Brain microvascular endothelial cell (primary cell): ENCODE results near the gene COL27A1.
"Not testable (repeated sequence)": the region's sequence is repeated elsewhere in the genome, so short reads cannot be mapped to it uniquely, and the experiment has no call there.

Experiments used
- DNase-seq: peaks from one replicate; pipeline ENCODE4 v3.0.0-alpha.2; 2020
- H3K27ac ChIP-seq: fragments of 250-450 bp; sonication (Bioruptor Pico); 2 replicates; pipeline ENCODE4 v1.5.1; 2020; ENCODE audit warnings: mild to moderate bottlenecking, moderate library complexity
- H3K27me3 ChIP-seq: fragments of 250-450 bp; sonication (Bioruptor Pico); replicated peaks from 2 replicates; pipeline ENCODE4 v1.5.1; 2020; ENCODE audit warnings: mild to moderate bottlenecking
- H3K36me3 ChIP-seq: fragments of 250-450 bp; sonication (Bioruptor Pico); replicated peaks from 2 replicates; pipeline ENCODE4 v1.5.1; 2020; ENCODE audit warnings: mild to moderate bottlenecking
- H3K4me3 ChIP-seq: 2 replicates; pipeline ENCODE4 v1.5.1; 2011; ENCODE audit warnings: low read depth, mild to moderate bottlenecking, control low read depth, low read length, moderate library complexity
- CTCF ChIP-seq: IDR thresholded peaks from 2 replicates; pipeline ENCODE4 v1.5.1; 2011; ENCODE audit warnings: low read depth, mild to moderate bottlenecking, moderate library complexity, low read length, control low read depth, inconsistent platforms; ENCODE audit errors: missing control alignments
- in situ Hi-C: cut with HindIII; loops from 2 replicates; pipeline ENCODE4 v1.10.0; 2017; ENCODE audit warnings: low sequenced_read_pairs, low pct_ligation_motif_present

The COL27A1 gene

GRCh38 chr9:114186605-114187289, 31.4 kb downstream of the COL27A1 start:
- in situ Hi-C loops = no loop called here
- H3K27ac ChIP-seq = no peak overlapping the region

GRCh38 chr9:114187827-114188226, 32.5 kb downstream of the COL27A1 start:
- Histone ChIP-seq H3K36me3 (no peaks in the 10 kb centered on the region), H3K27me3 (no peaks in the 10 kb centered on the region), H3K4me3 (no peak overlapping the region), H3K27ac (no peak overlapping the region)
- in situ Hi-C loops = no loop called here
- TF ChIP-seq CTCF = no peak
- DNase-seq = no peak

More at GRCh38 chr9:114186605-114187289, 31.4 kb downstream of the COL27A1 start:
- Histone ChIP-seq H3K4me3 (no peak overlapping the region), H3K36me3 (no peaks in the 10 kb centered on the region), H3K27me3 (no peaks in the 10 kb centered on the region)
- no peak for DNase-seq
- no peak for TF ChIP-seq CTCF

GRCh38 chr9:114189823-114190562, 34.7 kb downstream of the COL27A1 start:
- no peak overlapping the region for H3K27ac ChIP-seq
- in situ Hi-C loops = no loop called here
- H3K36me3 ChIP-seq = no peaks in the 10 kb centered on the region
- no peak for DNase-seq
- no peaks in the 10 kb centered on the region for H3K27me3 ChIP-seq
- no peak for TF ChIP-seq CTCF
- H3K4me3 ChIP-seq = no peak overlapping the region

- no peaks in the 10 kb centered on the region for H3K36me3 ChIP-seq
- H3K27ac ChIP-seq = no peak overlapping the region
- H3K4me3 ChIP-seq = no peak overlapping the region
- H3K27me3 ChIP-seq = no peaks in the 10 kb centered on the region
- DNase-seq = no peak
- in situ Hi-C loops = no loop called here
- no peak for TF ChIP-seq CTCF
These were observed 35.2 kb downstream of the COL27A1 start for GRCh38 chr9:114190563-114190905.

GRCh38 chr9:114191402-114191801, 36.1 kb downstream of the COL27A1 start:
- H3K27ac ChIP-seq, in situ Hi-C loops, H3K4me3 ChIP-seq, H3K27me3 ChIP-seq, DNase-seq, H3K36me3 ChIP-seq: not testable (repeated sequence)

GRCh38 chr9:114192539-114192938, 37.2 kb downstream of the COL27A1 start:
- Histone ChIP-seq H3K27ac (no peak overlapping the region), H3K4me3 (no peak overlapping the region), H3K27me3 (no peaks in the 10 kb centered on the region), H3K36me3 (no peaks in the 10 kb centered on the region)
- TF ChIP-seq CTCF = no peak
- in situ Hi-C loops = no loop called here
- no peak for DNase-seq
